BLaER1 treated with 17β-estradiol and CSF1 and Interleukin-3, amounts not matched to agents 10 nM and 100 nM (cell line): ENCODE results near the gene LYPD1.

Source experiments
- H3K27ac ChIP-seq, 11 experiments: shearing (Covaris generic); formaldehyde crosslinking; 2 replicates each; pipeline ENCODE4 v1.8.1; 2022
- H3K27me3 ChIP-seq, 11 experiments: shearing (Covaris generic); formaldehyde crosslinking; 2 replicates each; pipeline ENCODE4 v1.8.1; 2022
- H3K36me3 ChIP-seq, 11 experiments: shearing (Covaris generic); formaldehyde crosslinking; 2 replicates each; pipeline ENCODE4 v1.8.1; 2022
- H3K4me1 ChIP-seq, 10 experiments: shearing (Covaris generic); formaldehyde crosslinking; 2 replicates each; pipeline ENCODE4 v1.8.1; 2022
- H3K4me2 ChIP-seq, 11 experiments: shearing (Covaris generic); formaldehyde crosslinking; 2 replicates each; pipeline ENCODE4 v1.8.1; 2022
- H3K4me3 ChIP-seq, 10 experiments: shearing (Covaris generic); formaldehyde crosslinking; 2 replicates each; pipeline ENCODE4 v1.8.1; 2022
- H3K9ac ChIP-seq, 11 experiments: shearing (Covaris generic); formaldehyde crosslinking; 2 replicates each; pipeline ENCODE4 v1.8.1; 2022
- H3K9me3 ChIP-seq, 11 experiments: shearing (Covaris generic); formaldehyde crosslinking; replicated peaks in 1 of 11; 2 replicates each; pipeline ENCODE4 v1.8.1; 2022
- H4K20me1 ChIP-seq, 11 experiments: shearing (Covaris generic); formaldehyde crosslinking; 2 replicates each; pipeline ENCODE4 v1.8.1; 2022
- Cebpa-rat ChIP-seq, 11 experiments: shearing (Covaris generic); IDR thresholded peaks; 2 replicates each; pipeline ENCODE4 v1.8.1; 2022

The LYPD1 gene

GRCh38 chr2:132645722-132646539, 24.1 kb downstream of the LYPD1 start:
- Histone ChIP-seq H3K9ac (peak overlapping the region in 5 of 11 experiments; percentile 2 to 49 (median 23); a peak in 4 of 22 replicates), H3K36me3 (no peaks in the 10 kb centered on the region), H3K4me3 (no peak overlapping the region), H3K4me1 (peaks cover 49 to 63% (median 53%) of the 10 kb centered on the region in 10 experiments), H3K4me2 (peak overlapping the region; percentile 63 to 80 (median 70)), H3K9me3 (no peaks in the 10 kb centered on the region), H4K20me1 (no peaks in the 10 kb centered on the region), H3K27ac (peak overlapping the region in 9 of 11 experiments; percentile 21 to 67 (median 59); a peak in 16 of 22 replicates), H3K27me3 (no peaks in the 10 kb centered on the region)
- TF ChIP-seq Cebpa-rat (IDR thresholded peaks at IDR 0.05): peak in 6 of 11 experiments; percentile 18 to 56 (median 32); a peak in 4 of 22 replicates

DNA sequence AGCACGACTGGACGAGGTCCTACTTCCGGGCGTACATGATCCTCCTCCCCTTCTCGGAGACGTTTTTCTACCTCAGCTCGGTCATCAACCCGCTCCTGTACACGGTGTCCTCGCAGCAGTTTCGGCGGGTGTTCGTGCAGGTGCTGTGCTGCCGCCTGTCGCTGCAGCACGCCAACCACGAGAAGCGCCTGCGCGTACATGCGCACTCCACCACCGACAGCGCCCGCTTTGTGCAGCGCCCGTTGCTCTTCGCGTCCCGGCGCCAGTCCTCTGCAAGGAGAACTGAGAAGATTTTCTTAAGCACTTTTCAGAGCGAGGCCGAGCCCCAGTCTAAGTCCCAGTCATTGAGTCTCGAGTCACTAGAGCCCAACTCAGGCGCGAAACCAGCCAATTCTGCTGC, 24.8 kb downstream of the LYPD1 start:
- H3K27ac ChIP-seq: peak overlapping the region in 8 of 11 experiments; percentile 21 to 67 (median 59); a peak in 12 of 22 replicates
- no peak for TF ChIP-seq Cebpa-rat (IDR thresholded peaks at IDR 0.05)
- peak overlapping the region; percentile 63 to 80 (median 70) for H3K4me2 ChIP-seq
- no peaks in the 10 kb centered on the region for H3K36me3 ChIP-seq
- H3K9me3 ChIP-seq: no peaks in the 10 kb centered on the region
- no peak overlapping the region for H3K4me3 ChIP-seq
- no peaks in the 10 kb centered on the region for H3K27me3 ChIP-seq
- peak overlapping the region in 2 of 11 experiments; percentile 23 to 43; a peak in 2 of 22 replicates for H3K9ac ChIP-seq
- no peaks in the 10 kb centered on the region for H4K20me1 ChIP-seq
- H3K4me1 ChIP-seq: peaks cover 49 to 63% (median 53%) of the 10 kb centered on the region in 10 experiments

GRCh38 chr2:132642415-132642814, 27.6 kb downstream of the LYPD1 start:
- Histone ChIP-seq H3K4me3 (no peak overlapping the region), H3K27ac (no peak overlapping the region), H4K20me1 (no peaks in the 10 kb centered on the region), H3K4me2 (peak overlapping the region in 5 of 11 experiments; percentile 21 to 80 (median 49); a peak in 8 of 22 replicates), H3K4me1 (peaks cover 43 to 60% (median 49%) of the 10 kb centered on the region in 10 experiments), H3K9me3 (no peaks in the 10 kb centered on the region), H3K27me3 (no peaks in the 10 kb centered on the region), H3K9ac (no peak overlapping the region), H3K36me3 (no peaks in the 10 kb centered on the region)
- TF ChIP-seq Cebpa-rat (IDR thresholded peaks at IDR 0.05): no peak

DNA sequence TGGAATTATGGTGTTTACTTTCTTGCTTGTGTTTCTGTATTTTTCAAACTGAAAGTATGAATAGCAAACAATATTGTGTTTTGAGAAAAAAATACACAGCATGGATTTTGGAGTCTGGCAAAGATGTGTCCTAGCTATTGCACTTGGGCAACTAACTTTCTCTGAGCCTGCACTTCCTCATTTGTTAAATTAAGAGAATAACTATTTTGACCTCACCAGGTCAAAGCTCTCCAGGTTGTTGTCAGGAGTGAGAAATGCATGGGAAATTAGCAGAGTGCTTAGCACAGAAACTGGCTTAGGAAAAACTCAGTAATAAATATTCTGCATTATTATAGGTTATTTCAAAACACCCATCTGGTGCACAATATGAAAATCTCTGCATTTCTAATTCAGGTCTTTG, 28.2 kb downstream of the LYPD1 start:
- Histone ChIP-seq H3K4me3 (no peak overlapping the region), H3K36me3 (no peaks in the 10 kb centered on the region), H3K9me3 (no peaks in the 10 kb centered on the region), H3K4me2 (peak overlapping the region in 3 of 11 experiments; percentile 21 to 71 (median 34); a peak in 3 of 22 replicates), H4K20me1 (no peaks in the 10 kb centered on the region), H3K4me1 (peaks cover 37 to 55% (median 43%) of the 10 kb centered on the region in 10 experiments), H3K27ac (no peak overlapping the region), H3K27me3 (no peaks in the 10 kb centered on the region), H3K9ac (no peak overlapping the region)
- TF ChIP-seq Cebpa-rat (IDR thresholded peaks at IDR 0.05): no peak

GRCh38 chr2:132640116-132640515, 29.9 kb downstream of the LYPD1 start:
- no peak overlapping the region for H3K4me2 ChIP-seq
- H3K9me3 ChIP-seq: no peaks in the 10 kb centered on the region
- H3K27ac ChIP-seq: no peak overlapping the region
- no peak overlapping the region for H3K9ac ChIP-seq
- no peaks in the 10 kb centered on the region for H3K36me3 ChIP-seq
- no peaks in the 10 kb centered on the region for H4K20me1 ChIP-seq
- no peak for TF ChIP-seq Cebpa-rat (IDR thresholded peaks at IDR 0.05)
- H3K4me1 ChIP-seq: peaks cover 20 to 40% (median 26%) of the 10 kb centered on the region in 10 experiments
- H3K4me3 ChIP-seq: no peak overlapping the region
- no peaks in the 10 kb centered on the region for H3K27me3 ChIP-seq

DNA sequence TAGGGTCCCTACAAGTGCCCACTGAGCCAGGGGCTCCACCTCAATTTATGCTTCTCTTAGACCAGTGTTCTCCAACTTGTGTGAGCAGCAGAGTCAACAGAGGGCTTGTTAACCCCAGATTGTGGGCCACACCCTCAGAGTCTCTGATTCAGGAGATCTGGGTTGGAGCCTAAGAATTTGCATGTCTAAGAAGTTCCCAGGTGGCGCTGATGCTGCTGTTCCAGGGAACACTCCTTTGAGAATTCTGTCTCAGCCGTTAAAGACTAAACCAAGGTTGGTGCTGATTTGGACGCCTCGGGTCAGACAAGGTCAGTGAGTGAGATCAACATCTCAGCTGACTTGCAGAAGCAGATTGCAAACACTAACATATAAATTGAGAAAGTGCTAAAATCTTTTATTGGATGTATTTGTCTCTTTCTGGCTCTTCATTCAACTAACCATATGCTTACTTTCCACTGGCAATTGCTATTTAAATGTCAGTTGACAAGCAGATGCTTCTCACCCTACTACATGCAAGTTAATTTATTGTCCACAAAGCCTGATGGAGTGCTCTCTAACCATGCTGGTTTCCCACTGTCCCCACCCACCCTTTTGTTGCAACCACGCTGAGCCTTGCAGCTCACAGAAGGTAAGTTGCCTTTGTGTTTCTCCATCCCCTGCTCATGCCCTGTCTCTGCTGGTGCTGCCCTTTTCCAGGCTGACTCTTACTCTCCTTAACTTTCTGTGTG, 31.5 kb downstream of the LYPD1 start:
- no peak overlapping the region for H3K4me2 ChIP-seq
- no peaks in the 10 kb centered on the region for H4K20me1 ChIP-seq
- no peak for TF ChIP-seq Cebpa-rat (IDR thresholded peaks at IDR 0.05)
- no peaks in the 10 kb centered on the region for H3K27me3 ChIP-seq
- H3K4me3 ChIP-seq: no peak overlapping the region
- peaks cover 4 to 24% (median 10%) of the 10 kb centered on the region in 10 experiments for H3K4me1 ChIP-seq
- no peaks in the 10 kb centered on the region for H3K9me3 ChIP-seq
- no peak overlapping the region for H3K9ac ChIP-seq
- no peak overlapping the region for H3K27ac ChIP-seq
- no peaks in the 10 kb centered on the region for H3K36me3 ChIP-seq

- no peaks in the 10 kb centered on the region for H3K9me3 ChIP-seq
- H3K9ac ChIP-seq: no peak overlapping the region
- H3K27me3 ChIP-seq: no peaks in the 10 kb centered on the region
- no peaks in the 10 kb centered on the region for H3K36me3 ChIP-seq
- H3K27ac ChIP-seq: no peak overlapping the region
- no peak for TF ChIP-seq Cebpa-rat (IDR thresholded peaks at IDR 0.05)
- no peak overlapping the region for H3K4me3 ChIP-seq
- peaks cover 0 to 2% (median 0%) of the 10 kb centered on the region in 10 experiments; a peak in 2 of 20 replicates for H3K4me1 ChIP-seq
- no peaks in the 10 kb centered on the region for H4K20me1 ChIP-seq
- no peak overlapping the region for H3K4me2 ChIP-seq
Observed at GRCh38 chr2:132636346-132636745, 33.7 kb downstream of the LYPD1 start.

GRCh38 chr2:132633635-132634034, 36.4 kb downstream of the LYPD1 start:
- Histone ChIP-seq H3K9ac (no peak overlapping the region), H3K4me2 (no peak overlapping the region), H3K9me3 (no peaks in the 10 kb centered on the region), H3K36me3 (no peaks in the 10 kb centered on the region), H3K4me3 (no peak overlapping the region), H3K27ac (no peak overlapping the region), H3K4me1 (no peaks in the 10 kb centered on the region), H3K27me3 (no peaks in the 10 kb centered on the region), H4K20me1 (no peaks in the 10 kb centered on the region)
- TF ChIP-seq Cebpa-rat (IDR thresholded peaks at IDR 0.05): no peak

DNA sequence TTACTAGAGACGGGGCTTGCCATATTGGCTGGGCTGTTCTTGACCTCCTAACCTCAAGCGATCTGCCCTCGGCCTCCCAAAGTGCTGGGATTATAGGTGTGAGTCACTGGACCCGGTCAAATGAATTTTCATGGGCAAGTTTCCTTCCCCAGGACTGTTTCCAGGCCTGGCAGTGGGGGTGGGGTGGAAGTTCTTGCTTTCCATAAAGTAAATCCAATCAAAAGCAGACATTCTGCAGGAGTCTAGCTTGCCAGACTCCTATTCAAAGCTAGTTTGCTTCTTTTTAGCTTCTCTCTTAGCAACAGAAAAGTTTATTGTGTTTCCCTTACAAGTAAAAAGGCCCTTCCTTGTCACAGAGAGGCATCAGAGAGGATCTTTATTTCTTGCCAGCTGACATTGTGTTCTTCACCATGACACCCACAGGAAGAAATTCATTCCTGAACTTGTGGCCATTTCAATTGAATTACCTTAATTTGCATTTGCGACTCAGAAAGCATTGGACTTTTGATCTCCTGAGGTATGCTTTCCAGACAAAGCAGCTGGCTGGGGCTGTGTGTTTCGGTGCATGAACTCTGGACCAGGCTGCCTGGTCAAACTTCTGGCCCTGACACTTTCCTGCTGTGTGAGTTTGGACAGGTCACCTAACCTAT, 37.9 kb downstream of the LYPD1 start:
- H3K4me1 ChIP-seq: no peaks in the 10 kb centered on the region
- H3K36me3 ChIP-seq: no peaks in the 10 kb centered on the region
- no peak for TF ChIP-seq Cebpa-rat (IDR thresholded peaks at IDR 0.05)
- no peak overlapping the region for H3K4me2 ChIP-seq
- no peaks in the 10 kb centered on the region for H3K27me3 ChIP-seq
- H3K4me3 ChIP-seq: no peak overlapping the region
- no peaks in the 10 kb centered on the region for H3K9me3 ChIP-seq
- H4K20me1 ChIP-seq: no peaks in the 10 kb centered on the region
- no peak overlapping the region for H3K9ac ChIP-seq
- no peak overlapping the region for H3K27ac ChIP-seq
